H9 (cell line): Measurements from ENCODE around the gene P4HA3. TPM values are rescaled to one million over a fixed set of nuclear protein-coding genes. Genes with fewer than 3 reads are reported as not detected.

Source experiments
- DNase-seq: peaks from one replicate; pipeline ENCODE4 v3.0.0-alpha.2; 2017
- H2AFZ ChIP-seq: one replicate; pipeline ENCODE4 v1.6.1; 2013; ENCODE audit warnings: mild to moderate bottlenecking, low read length, control low read depth, moderate library complexity
- H2AK5ac ChIP-seq: 2 replicates; pipeline ENCODE4 v1.6.1; 2013; ENCODE audit warnings: low read length, control low read depth, mixed read lengths; ENCODE audit not compliant: insufficient read length
- H2BK120ac ChIP-seq: one replicate; pipeline ENCODE4 v1.6.1; 2013; ENCODE audit warnings: low read depth, mild to moderate bottlenecking, low read length, control low read depth, inconsistent platforms; ENCODE audit not compliant: poor library complexity, severe bottlenecking
- H2BK12ac ChIP-seq: 2 replicates; pipeline ENCODE4 v1.6.1; 2013; ENCODE audit warnings: low read length, control low read depth, mixed read lengths, low read depth; ENCODE audit not compliant: insufficient read length
- H2BK15ac ChIP-seq: 2 replicates; pipeline ENCODE4 v1.6.1; 2013; ENCODE audit warnings: low read depth, low read length, control low read depth
- H2BK20ac ChIP-seq: one replicate; pipeline ENCODE4 v1.6.1; 2013; ENCODE audit warnings: low read depth, mild to moderate bottlenecking, low read length, control low read depth, inconsistent platforms; ENCODE audit not compliant: poor library complexity, severe bottlenecking
- H2BK5ac ChIP-seq: 2 replicates; pipeline ENCODE4 v1.6.1; 2013; ENCODE audit warnings: low read length, control low read depth, mixed read lengths; ENCODE audit not compliant: insufficient read length
- H3K14ac ChIP-seq: 2 replicates; pipeline ENCODE4 v1.6.1; 2013; ENCODE audit warnings: low read length, control low read depth; ENCODE audit not compliant: insufficient read depth
- H3K18ac ChIP-seq: 2 replicates; pipeline ENCODE4 v1.6.1; 2013; ENCODE audit warnings: low read depth, mild to moderate bottlenecking, mixed read lengths, low read length, control low read depth; ENCODE audit not compliant: insufficient read length
- H3K23ac ChIP-seq: 2 replicates; pipeline ENCODE4 v1.6.1; 2013; ENCODE audit warnings: low read length, control low read depth, mixed read lengths, low read depth; ENCODE audit not compliant: insufficient read length
- H3K23me2 ChIP-seq: 2 replicates; pipeline ENCODE4 v1.6.1; 2013; ENCODE audit warnings: low read depth, mild to moderate bottlenecking, mixed read lengths, low read length, control low read depth; ENCODE audit not compliant: insufficient read length, poor library complexity, severe bottlenecking
- H3K27ac ChIP-seq: 2 replicates; pipeline ENCODE4 v1.5.1; 2013; ENCODE audit warnings: low read length, control low read depth, mixed read lengths, low read depth; ENCODE audit not compliant: insufficient read length
- H3K27me3 ChIP-seq: 2 replicates; pipeline ENCODE4 v1.6.1; 2013; ENCODE audit warnings: low read length, control low read depth, inconsistent platforms; ENCODE audit not compliant: insufficient read depth
- H3K4ac ChIP-seq: 2 replicates; pipeline ENCODE4 v1.6.1; 2013; ENCODE audit warnings: low read depth, mild to moderate bottlenecking, control low read depth, inconsistent platforms, low read length, moderate library complexity
- H3K4me1 ChIP-seq: 2 replicates; pipeline ENCODE4 v1.6.1; 2013; ENCODE audit warnings: low read length, control low read depth, inconsistent platforms; ENCODE audit not compliant: insufficient read depth
- H3K4me2 ChIP-seq: 2 replicates; pipeline ENCODE4 v1.6.1; 2013; ENCODE audit warnings: low read length, control low read depth, mixed read lengths; ENCODE audit not compliant: insufficient read length, insufficient read depth
- H3K56ac ChIP-seq: 2 replicates; pipeline ENCODE4 v1.6.1; 2013; ENCODE audit warnings: low read depth, mild to moderate bottlenecking, mixed read lengths, low read length, control low read depth; ENCODE audit not compliant: insufficient read length
- H3K79me1 ChIP-seq: 2 replicates; pipeline ENCODE4 v1.6.1; 2013; ENCODE audit warnings: low read depth, mild to moderate bottlenecking, moderate library complexity, low read length, control low read depth, inconsistent platforms; ENCODE audit not compliant: insufficient read depth, poor library complexity, severe bottlenecking
- H3K79me2 ChIP-seq: 2 replicates; pipeline ENCODE4 v1.6.1; 2013; ENCODE audit warnings: low read length, control low read depth, inconsistent platforms; ENCODE audit not compliant: insufficient read depth
- H3K9ac ChIP-seq: 2 replicates; pipeline ENCODE4 v1.6.1; 2013; ENCODE audit warnings: low read length, control low read depth, mixed read lengths; ENCODE audit not compliant: insufficient read length; ENCODE audit errors: extremely low read depth
- H3K9me3 ChIP-seq: one replicate; pipeline ENCODE4 v1.6.1; 2013; ENCODE audit warnings: low read depth, low read length, inconsistent platforms; ENCODE audit not compliant: control insufficient read depth
- H3T11ph ChIP-seq: one replicate; pipeline ENCODE4 v1.6.1; 2013; ENCODE audit warnings: mild to moderate bottlenecking, low read length, control low read depth, inconsistent platforms
- H4K20me1 ChIP-seq: one replicate; pipeline ENCODE4 v1.6.1; 2013; ENCODE audit not compliant: control insufficient read depth, insufficient read length, insufficient read depth
- H4K5ac ChIP-seq: 2 replicates; pipeline ENCODE4 v1.6.1; 2013; ENCODE audit warnings: low read depth, mild to moderate bottlenecking, mixed read lengths, low read length, control low read depth; ENCODE audit not compliant: insufficient read length
- H4K8ac ChIP-seq: replicated peaks from 2 replicates; pipeline ENCODE4 v1.6.1; 2013; ENCODE audit warnings: low read length, control low read depth, mixed read lengths, low read depth; ENCODE audit not compliant: insufficient read length
- H4K91ac ChIP-seq: 2 replicates; pipeline ENCODE4 v1.6.1; 2013; ENCODE audit warnings: low read depth, mild to moderate bottlenecking, moderate library complexity, mixed read lengths, low read length, control low read depth; ENCODE audit not compliant: insufficient read length
- H3K27ac Mint-ChIP-seq, 3 experiments: 2 replicates in 2 of 3; 3 replicates in 1 of 3; pipeline ENCODE4 v1.8.0; 2020 to 2021; ENCODE audit warnings: mixed read lengths in 3 of 3, mild to moderate bottlenecking in 1 of 3, moderate library complexity in 1 of 3
- H3K27me3 Mint-ChIP-seq: 2 replicates; pipeline ENCODE4 v1.8.0; 2021; ENCODE audit warnings: low read depth, mild to moderate bottlenecking, moderate library complexity, mixed read lengths
- H3K36me3 Mint-ChIP-seq, 3 experiments: 2 replicates in 2 of 3; 3 replicates in 1 of 3; pipeline ENCODE4 v1.8.0; 2020 to 2021; ENCODE audit warnings: low read depth in 3 of 3, mixed read lengths in 3 of 3; ENCODE audit not compliant: insufficient read depth in 1 of 3
- H3K4me1 Mint-ChIP-seq, 2 experiments: 2 replicates each; pipeline ENCODE4 v1.8.0; 2020; ENCODE audit warnings: mixed read lengths in 2 of 2
- H3K4me3 Mint-ChIP-seq, 2 experiments: 2 replicates in 1 of 2; 3 replicates in 1 of 2; pipeline ENCODE4 v1.8.0; 2020 to 2021; ENCODE audit warnings: mild to moderate bottlenecking in 2 of 2, mixed read lengths in 2 of 2, moderate library complexity in 1 of 2
- H3K9me3 Mint-ChIP-seq, 2 experiments: 2 replicates in 1 of 2; 3 replicates in 1 of 2; pipeline ENCODE4 v1.8.0; 2020; ENCODE audit warnings: mild to moderate bottlenecking in 2 of 2, mixed read lengths in 2 of 2, moderate library complexity in 1 of 2
- WGBS: extraction: QIAGEN DNeasy Blood & Tissue Kit; methylation state at CpG from one replicate; pipeline ENCODE4 v1.1.7; 2013; ENCODE audit warnings: missing lambda C conversion rate, low lambda C conversion rate, mixed read lengths; ENCODE audit not compliant: insufficient read length; ENCODE audit errors: extremely low coverage; 5-methylcytosine and 5-hydroxymethylcytosine counted together
- total RNA-seq: library from RNA; stranded (reverse); gene quantifications from 2 replicates; pipeline ENCODE4 v1.2.1, GENCODE V29; 2021
- TF ChIP-seq, protein P1 (sequence below): fragments of 200-600 bp; sonication (generic); conservative IDR thresholded peaks from 3 replicates; pipeline ENCODE4 v1.8.0; 2021; ENCODE audit warnings: antibody characterized with exemption, mild to moderate bottlenecking

The P4HA3 gene
- total RNA-seq, 1 experiment from 2014 or later = not detected

DNA sequence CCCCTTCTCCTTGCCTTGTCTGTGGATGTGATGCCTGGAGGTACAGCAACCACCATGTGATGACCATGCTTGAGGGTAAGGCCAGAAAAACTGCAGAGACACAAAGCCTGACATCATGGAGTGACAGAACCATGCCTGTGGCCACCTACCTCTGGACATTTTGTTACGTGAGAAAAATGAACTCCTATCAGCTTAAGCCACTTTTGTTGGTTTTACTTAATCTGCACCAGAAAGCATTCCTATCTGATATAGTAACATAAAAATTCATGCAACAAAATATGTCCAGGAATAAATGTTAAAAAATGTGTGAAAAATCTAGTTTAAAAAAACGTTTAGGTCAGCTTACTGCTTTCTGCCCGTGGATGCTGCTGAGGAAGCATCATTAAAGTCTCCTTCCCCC is 42.6 kb upstream of the P4HA3 start:
- Histone ChIP-seq H3K9ac (no peak overlapping the region), H4K8ac (no peak overlapping the region), H4K20me1 (no peaks in the 10 kb centered on the region), H3K4me2 (no peak overlapping the region), H2AFZ (no peak overlapping the region), H3K23me2 (no peaks in the 10 kb centered on the region), H2BK5ac (no peak overlapping the region), H2BK12ac (no peak overlapping the region), H3K79me1 (no peaks in the 10 kb centered on the region), H3K27ac (no peak overlapping the region), H2BK15ac (no peak overlapping the region), H2BK20ac (no peak overlapping the region), H2BK120ac (no peak overlapping the region), H3K14ac (no peak overlapping the region), H3K18ac (no peak overlapping the region), H3K27me3 (no peaks in the 10 kb centered on the region), H3K79me2 (no peaks in the 10 kb centered on the region), H3K4me1 (no peaks in the 10 kb centered on the region), H3K56ac (no peak overlapping the region), H4K5ac (no peak overlapping the region), H3K4ac (no peak overlapping the region), H3K9me3 (no peaks in the 10 kb centered on the region), H4K91ac (no peak overlapping the region), H3T11ph (no peak overlapping the region), H2AK5ac (no peak overlapping the region), H3K23ac (no peak overlapping the region)
- peaks cover 0 to 4% of the 10 kb centered on the region in 2 experiments; a peak in 1 of 5 replicates for H3K9me3 Mint-ChIP-seq
- H3K36me3 Mint-ChIP-seq = peaks cover 30 to 52% (median 41%) of the 10 kb centered on the region in 3 experiments
- no peak overlapping the region; a peak in 2 of 7 replicates for H3K27ac Mint-ChIP-seq
- H3K4me1 Mint-ChIP-seq = 0 out of 4 replicates have a peak, but pooled peaks cover 0 to 3% of the 10 kb centered on the region in 2 experiments
- WGBS = no CpG with 5 or more reads among the region's 3 CpGs
- DNase-seq = no peak
- H3K4me3 Mint-ChIP-seq = no peak overlapping the region
- H3K27me3 Mint-ChIP-seq = no peaks in the 10 kb centered on the region
- TF ChIP-seq, protein P1, sequence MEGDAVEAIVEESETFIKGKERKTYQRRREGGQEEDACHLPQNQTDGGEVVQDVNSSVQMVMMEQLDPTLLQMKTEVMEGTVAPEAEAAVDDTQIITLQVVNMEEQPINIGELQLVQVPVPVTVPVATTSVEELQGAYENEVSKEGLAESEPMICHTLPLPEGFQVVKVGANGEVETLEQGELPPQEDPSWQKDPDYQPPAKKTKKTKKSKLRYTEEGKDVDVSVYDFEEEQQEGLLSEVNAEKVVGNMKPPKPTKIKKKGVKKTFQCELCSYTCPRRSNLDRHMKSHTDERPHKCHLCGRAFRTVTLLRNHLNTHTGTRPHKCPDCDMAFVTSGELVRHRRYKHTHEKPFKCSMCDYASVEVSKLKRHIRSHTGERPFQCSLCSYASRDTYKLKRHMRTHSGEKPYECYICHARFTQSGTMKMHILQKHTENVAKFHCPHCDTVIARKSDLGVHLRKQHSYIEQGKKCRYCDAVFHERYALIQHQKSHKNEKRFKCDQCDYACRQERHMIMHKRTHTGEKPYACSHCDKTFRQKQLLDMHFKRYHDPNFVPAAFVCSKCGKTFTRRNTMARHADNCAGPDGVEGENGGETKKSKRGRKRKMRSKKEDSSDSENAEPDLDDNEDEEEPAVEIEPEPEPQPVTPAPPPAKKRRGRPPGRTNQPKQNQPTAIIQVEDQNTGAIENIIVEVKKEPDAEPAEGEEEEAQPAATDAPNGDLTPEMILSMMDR = no peak
